HL-60 (cell line): ENCODE results near the gene TMED9.
"Not testable (repeated sequence)": the region's sequence is repeated elsewhere in the genome, so short reads cannot be mapped to it uniquely, and the experiment has no call there.

Experiments used
- GABPA ChIP-seq: IDR thresholded peaks from 2 replicates; pipeline ENCODE4 v1.6.1; 2012; ENCODE audit warnings: low read depth
- POLR2AphosphoS5 ChIP-seq: IDR thresholded peaks from 2 replicates; pipeline ENCODE4 v1.6.1; 2012; ENCODE audit warnings: low read depth
- REST ChIP-seq: IDR thresholded peaks from 2 replicates; pipeline ENCODE4 v1.6.1; 2012; ENCODE audit warnings: low read depth; ENCODE audit not compliant: insufficient replicate concordance
- SPI1 ChIP-seq: IDR thresholded peaks from 2 replicates; pipeline ENCODE4 v1.6.1; 2012; ENCODE audit warnings: low read depth, mild to moderate bottlenecking, borderline replicate concordance
- TF ChIP-seq, protein P1 (sequence below): IDR thresholded peaks from one replicate; pipeline ENCODE4 v1.5.1; 2011; ENCODE audit warnings: low read length, control low read depth, inconsistent platforms; ENCODE audit not compliant: insufficient read depth

- TF ChIP-seq, protein P1, sequence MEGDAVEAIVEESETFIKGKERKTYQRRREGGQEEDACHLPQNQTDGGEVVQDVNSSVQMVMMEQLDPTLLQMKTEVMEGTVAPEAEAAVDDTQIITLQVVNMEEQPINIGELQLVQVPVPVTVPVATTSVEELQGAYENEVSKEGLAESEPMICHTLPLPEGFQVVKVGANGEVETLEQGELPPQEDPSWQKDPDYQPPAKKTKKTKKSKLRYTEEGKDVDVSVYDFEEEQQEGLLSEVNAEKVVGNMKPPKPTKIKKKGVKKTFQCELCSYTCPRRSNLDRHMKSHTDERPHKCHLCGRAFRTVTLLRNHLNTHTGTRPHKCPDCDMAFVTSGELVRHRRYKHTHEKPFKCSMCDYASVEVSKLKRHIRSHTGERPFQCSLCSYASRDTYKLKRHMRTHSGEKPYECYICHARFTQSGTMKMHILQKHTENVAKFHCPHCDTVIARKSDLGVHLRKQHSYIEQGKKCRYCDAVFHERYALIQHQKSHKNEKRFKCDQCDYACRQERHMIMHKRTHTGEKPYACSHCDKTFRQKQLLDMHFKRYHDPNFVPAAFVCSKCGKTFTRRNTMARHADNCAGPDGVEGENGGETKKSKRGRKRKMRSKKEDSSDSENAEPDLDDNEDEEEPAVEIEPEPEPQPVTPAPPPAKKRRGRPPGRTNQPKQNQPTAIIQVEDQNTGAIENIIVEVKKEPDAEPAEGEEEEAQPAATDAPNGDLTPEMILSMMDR: not testable (repeated sequence)
- TF ChIP-seq POLR2AphosphoS5, REST, SPI1, GABPA: not testable (repeated sequence)
Measured at GRCh38 chr5:177630186-177630585, 38.2 kb downstream of the TMED9 start.
